Ishikawa (cell line): ENCODE measurements around the gene CYB5R4.

Experiments used
- CREB1 ChIP-seq: IDR thresholded peaks from 2 replicates; pipeline ENCODE4 v1.6.1; 2012; ENCODE audit warnings: low read depth
- EP300 ChIP-seq: IDR thresholded peaks from 2 replicates; pipeline ENCODE4 v1.6.1; 2012; ENCODE audit warnings: borderline replicate concordance
- FOXM1 ChIP-seq: IDR thresholded peaks from 2 replicates; pipeline ENCODE4 v1.6.1; 2012; ENCODE audit warnings: low read depth, borderline replicate concordance
- RAD21 ChIP-seq: IDR thresholded peaks from 2 replicates; pipeline ENCODE4 v1.6.1; 2012; ENCODE audit warnings: low read depth
- TAF1 ChIP-seq: IDR thresholded peaks from 2 replicates; pipeline ENCODE4 v1.6.1; 2012; ENCODE audit warnings: low read depth, mild to moderate bottlenecking
- TF ChIP-seq, protein P1 (sequence below): IDR thresholded peaks from 2 replicates; pipeline ENCODE4 v1.6.1; 2012; ENCODE audit warnings: low read depth, mild to moderate bottlenecking

DNA sequence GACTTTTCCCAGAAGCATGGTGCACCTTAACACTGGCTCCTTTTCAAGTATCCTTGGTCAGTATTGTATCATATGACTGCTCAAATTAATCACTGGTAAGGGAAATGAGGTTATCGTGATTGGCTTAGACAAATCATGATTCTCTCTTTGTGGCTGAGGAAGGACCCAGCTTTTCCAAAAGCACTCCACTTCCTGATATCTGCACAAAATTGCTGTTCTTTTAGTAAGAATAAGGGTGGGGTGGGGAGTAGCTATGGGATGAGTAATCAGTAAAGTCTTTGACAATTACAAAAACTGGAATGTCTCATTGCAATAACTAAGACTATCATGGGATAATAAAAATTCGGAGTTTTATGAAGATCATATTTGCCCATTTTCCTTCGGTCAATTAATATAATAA lies 15.3 kb upstream of the CYB5R4 start:
- TF ChIP-seq, protein P1, sequence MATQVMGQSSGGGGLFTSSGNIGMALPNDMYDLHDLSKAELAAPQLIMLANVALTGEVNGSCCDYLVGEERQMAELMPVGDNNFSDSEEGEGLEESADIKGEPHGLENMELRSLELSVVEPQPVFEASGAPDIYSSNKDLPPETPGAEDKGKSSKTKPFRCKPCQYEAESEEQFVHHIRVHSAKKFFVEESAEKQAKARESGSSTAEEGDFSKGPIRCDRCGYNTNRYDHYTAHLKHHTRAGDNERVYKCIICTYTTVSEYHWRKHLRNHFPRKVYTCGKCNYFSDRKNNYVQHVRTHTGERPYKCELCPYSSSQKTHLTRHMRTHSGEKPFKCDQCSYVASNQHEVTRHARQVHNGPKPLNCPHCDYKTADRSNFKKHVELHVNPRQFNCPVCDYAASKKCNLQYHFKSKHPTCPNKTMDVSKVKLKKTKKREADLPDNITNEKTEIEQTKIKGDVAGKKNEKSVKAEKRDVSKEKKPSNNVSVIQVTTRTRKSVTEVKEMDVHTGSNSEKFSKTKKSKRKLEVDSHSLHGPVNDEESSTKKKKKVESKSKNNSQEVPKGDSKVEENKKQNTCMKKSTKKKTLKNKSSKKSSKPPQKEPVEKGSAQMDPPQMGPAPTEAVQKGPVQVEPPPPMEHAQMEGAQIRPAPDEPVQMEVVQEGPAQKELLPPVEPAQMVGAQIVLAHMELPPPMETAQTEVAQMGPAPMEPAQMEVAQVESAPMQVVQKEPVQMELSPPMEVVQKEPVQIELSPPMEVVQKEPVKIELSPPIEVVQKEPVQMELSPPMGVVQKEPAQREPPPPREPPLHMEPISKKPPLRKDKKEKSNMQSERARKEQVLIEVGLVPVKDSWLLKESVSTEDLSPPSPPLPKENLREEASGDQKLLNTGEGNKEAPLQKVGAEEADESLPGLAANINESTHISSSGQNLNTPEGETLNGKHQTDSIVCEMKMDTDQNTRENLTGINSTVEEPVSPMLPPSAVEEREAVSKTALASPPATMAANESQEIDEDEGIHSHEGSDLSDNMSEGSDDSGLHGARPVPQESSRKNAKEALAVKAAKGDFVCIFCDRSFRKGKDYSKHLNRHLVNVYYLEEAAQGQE, result no peak
- TF ChIP-seq EP300 (no peak), TAF1 (no peak), RAD21 (no peak), CREB1 (no peak), FOXM1 (no peak)
